AG04450 (cell line): ENCODE results near the gene BBS9. TPM values are rescaled to one million over a fixed set of nuclear protein-coding genes. Genes with fewer than 3 reads are reported as not detected.

Experiments used
- CTCF ChIA-PET: fragments of 300-600, 350-600 bp; formaldehyde crosslinking; extraction: SDS; loops from one replicate; lab custom pipeline; 2022; ENCODE audit warnings: antibody characterized with exemption, inconsistent platforms; lab: Charles Lee
- POLR2A ChIA-PET: fragments of 350-600 bp; formaldehyde crosslinking; extraction: SDS; loops from one replicate; lab custom pipeline; 2021; ENCODE audit warnings: antibody characterized with exemption, inconsistent platforms; lab: Yijun Ruan, JAX
- DNase-seq: peaks from one replicate; pipeline ENCODE4 v3.0.0-alpha.2; 2011; ENCODE audit warnings: low read depth, low spot score
- H3K27ac ChIP-seq: one replicate; pipeline ENCODE4 v1.5.1; 2012; ENCODE audit warnings: low read depth, low read length, control low read depth
- H3K27me3 ChIP-seq: one replicate; pipeline ENCODE4 v1.6.0; 2012; ENCODE audit warnings: low read length; ENCODE audit not compliant: control insufficient read depth, insufficient read depth
- H3K4me3 ChIP-seq: 2 replicates; pipeline ENCODE4 v1.5.1; 2011; ENCODE audit warnings: mild to moderate bottlenecking, low read depth, low read length, control low read depth
- H3K9me3 ChIP-seq: 2 replicates; pipeline ENCODE4 v1.5.1; 2012; ENCODE audit warnings: low read length; ENCODE audit not compliant: control insufficient read depth, insufficient read depth
- polyA plus RNA-seq: library from polyadenylated mRNA; depleted of rRNA; stranded (reverse); fragments of >200 nt; gene quantifications from 2 replicates; pipeline ENCODE4 v1.2.3, GENCODE V29; 2011
- TF ChIP-seq, protein P1 (sequence below): IDR thresholded peaks from 2 replicates; pipeline ENCODE4 v1.5.1; 2011; ENCODE audit warnings: low read depth, low read length, control low read depth, inconsistent platforms

The BBS9 gene
- polyA plus RNA-seq, 1 experiment, result 15.6 TPM

DNA sequence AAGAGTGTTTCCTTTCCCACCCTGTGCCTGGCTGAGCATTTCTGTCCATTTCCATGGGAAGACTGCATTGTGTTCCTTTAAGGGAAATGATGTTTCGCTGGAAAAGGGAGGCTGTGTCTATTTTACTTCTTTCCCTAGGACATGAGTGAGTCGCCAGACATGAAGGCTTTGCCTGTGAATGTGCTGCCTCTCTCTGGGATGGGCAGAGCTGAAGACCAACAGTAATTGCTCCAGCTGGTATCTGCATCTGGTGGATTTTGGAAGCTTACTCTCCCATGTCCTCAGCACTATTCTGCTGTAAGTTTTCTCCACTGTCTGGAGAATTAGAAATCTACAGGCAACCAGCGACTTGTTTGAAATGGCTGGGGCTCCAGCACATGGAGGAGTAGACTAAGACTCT, 511.4 kb downstream of the BBS9 start:
- H3K27me3 ChIP-seq, result no peaks in the 10 kb centered on the region
- DNase-seq, result no peak
- CTCF ChIA-PET, result no interaction called here
- no peak overlapping the region for H3K4me3 ChIP-seq
- TF ChIP-seq, protein P1, sequence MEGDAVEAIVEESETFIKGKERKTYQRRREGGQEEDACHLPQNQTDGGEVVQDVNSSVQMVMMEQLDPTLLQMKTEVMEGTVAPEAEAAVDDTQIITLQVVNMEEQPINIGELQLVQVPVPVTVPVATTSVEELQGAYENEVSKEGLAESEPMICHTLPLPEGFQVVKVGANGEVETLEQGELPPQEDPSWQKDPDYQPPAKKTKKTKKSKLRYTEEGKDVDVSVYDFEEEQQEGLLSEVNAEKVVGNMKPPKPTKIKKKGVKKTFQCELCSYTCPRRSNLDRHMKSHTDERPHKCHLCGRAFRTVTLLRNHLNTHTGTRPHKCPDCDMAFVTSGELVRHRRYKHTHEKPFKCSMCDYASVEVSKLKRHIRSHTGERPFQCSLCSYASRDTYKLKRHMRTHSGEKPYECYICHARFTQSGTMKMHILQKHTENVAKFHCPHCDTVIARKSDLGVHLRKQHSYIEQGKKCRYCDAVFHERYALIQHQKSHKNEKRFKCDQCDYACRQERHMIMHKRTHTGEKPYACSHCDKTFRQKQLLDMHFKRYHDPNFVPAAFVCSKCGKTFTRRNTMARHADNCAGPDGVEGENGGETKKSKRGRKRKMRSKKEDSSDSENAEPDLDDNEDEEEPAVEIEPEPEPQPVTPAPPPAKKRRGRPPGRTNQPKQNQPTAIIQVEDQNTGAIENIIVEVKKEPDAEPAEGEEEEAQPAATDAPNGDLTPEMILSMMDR, result no peak
- no peak overlapping the region for H3K27ac ChIP-seq
- POLR2A ChIA-PET, result no interaction called here
- H3K9me3 ChIP-seq, result no peaks in the 10 kb centered on the region

GRCh38 chr7:33642312-33642711, 512.9 kb downstream of the BBS9 start:
- ChIA-PET POLR2A (no interaction called here), CTCF (no interaction called here)
- Histone ChIP-seq H3K27me3 (no peaks in the 10 kb centered on the region), H3K4me3 (no peak overlapping the region), H3K27ac (no peak overlapping the region), H3K9me3 (no peaks in the 10 kb centered on the region)
- no peak for DNase-seq
- TF ChIP-seq, protein P1, result no peak

DNA sequence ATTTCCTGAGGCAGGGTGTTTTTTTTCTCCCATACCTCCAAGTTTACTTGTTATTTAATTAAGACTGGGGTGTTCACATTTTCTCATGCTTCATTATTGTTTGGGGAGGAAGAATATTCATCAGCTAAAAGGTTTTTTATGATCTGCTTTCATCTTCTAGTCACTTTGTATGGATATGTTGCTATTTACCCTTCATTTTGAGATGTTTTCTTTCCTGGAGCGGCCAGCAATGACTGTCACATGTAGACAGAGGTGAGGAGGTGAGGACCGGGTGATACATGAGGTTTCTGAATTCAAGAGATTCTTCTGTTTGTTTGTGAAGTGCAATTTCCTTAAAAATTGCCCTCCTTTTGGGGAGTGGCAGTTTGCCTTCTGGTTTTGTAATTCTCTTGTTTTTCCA, 514.2 kb downstream of the BBS9 start:
- no peak for DNase-seq

DNA sequence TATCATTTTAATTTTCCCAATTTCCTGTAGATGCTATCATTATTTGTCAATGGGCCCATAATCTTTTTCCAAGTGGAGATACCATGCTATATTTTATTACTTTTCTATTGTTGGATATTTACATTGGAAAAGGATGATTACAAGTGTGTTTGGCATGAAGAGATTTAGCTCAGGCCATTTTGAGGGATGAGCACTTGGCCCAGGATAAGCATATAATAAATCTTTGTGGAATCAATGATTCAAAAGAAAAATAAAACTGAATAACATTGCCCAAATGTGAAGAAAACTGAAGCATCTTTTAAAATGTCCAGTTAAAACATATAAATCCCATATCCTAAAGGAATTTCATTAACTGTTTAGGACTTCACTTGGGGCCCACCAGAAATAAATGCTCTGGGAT, 515.1 kb downstream of the BBS9 start:
- Histone ChIP-seq H3K27ac (no peak overlapping the region), H3K27me3 (no peaks in the 10 kb centered on the region), H3K9me3 (no peaks in the 10 kb centered on the region), H3K4me3 (no peak overlapping the region)
- no peak for DNase-seq
- TF ChIP-seq, protein P1, result no peak
- CTCF ChIA-PET, result interaction anchor here (1.0 kb wide), 1 partner anchor 288 kb away, joined by 3 read pairs; no protein-coding TSS in a partner anchor
- POLR2A ChIA-PET, result no interaction called here

More for the DNA sequence above, 514.2 kb downstream of the BBS9 start:
- Histone ChIP-seq H3K27me3 (no peaks in the 10 kb centered on the region), H3K27ac (no peak overlapping the region), H3K9me3 (no peaks in the 10 kb centered on the region), H3K4me3 (no peak overlapping the region)
- TF ChIP-seq, protein P1, result no peak
- ChIA-PET POLR2A (no interaction called here), CTCF (no interaction called here)

DNA sequence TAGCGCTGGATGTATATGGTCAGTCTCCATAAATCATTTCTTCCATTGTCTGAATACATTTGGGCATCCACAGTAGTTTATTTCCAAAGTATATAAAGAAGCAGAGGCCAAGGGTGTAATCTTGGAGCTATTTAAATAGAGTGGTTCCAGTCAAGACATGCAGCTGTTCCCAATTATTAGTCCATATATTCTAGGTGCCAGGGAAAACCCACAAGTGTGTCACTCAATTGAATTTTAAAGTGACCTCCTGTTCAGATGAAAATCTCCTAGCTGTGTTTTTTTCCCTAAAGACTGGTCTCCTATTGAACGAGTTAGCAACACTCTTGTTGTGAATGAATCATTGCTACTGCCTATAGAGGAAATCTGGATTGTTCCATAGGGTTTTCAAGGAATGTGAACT, 515.7 kb downstream of the BBS9 start:
- Histone ChIP-seq H3K27me3 (no peaks in the 10 kb centered on the region), H3K4me3 (no peak overlapping the region)

More for the DNA sequence above, 515.7 kb downstream of the BBS9 start:
- H3K27ac ChIP-seq, result no peak overlapping the region
- ChIA-PET CTCF (interaction anchor here (1.0 kb wide), 1 partner anchor 288 kb away, joined by 3 read pairs; no protein-coding TSS in a partner anchor), POLR2A (no interaction called here)
- H3K9me3 ChIP-seq, result no peaks in the 10 kb centered on the region
- no peak for DNase-seq
- TF ChIP-seq, protein P1, result no peak
